ENCODE results near the gene LHFPL2. TPM values are rescaled to one million over a fixed set of nuclear protein-coding genes. Genes with fewer than 3 reads are reported as not detected.
A peak's percentile ranks its signal among the peaks of the same experiment; 100 is the strongest.

The LHFPL2 gene
- total RNA-seq, 2 donors from 2014 or later, result 15.5 to 18.7 TPM

GRCh38 chr5:78523314-78524193 lies 125.0 kb downstream of the LHFPL2 start:
- no peaks in the 10 kb centered on the region for H3K27me3 ChIP-seq
- H3K4me3 ChIP-seq, result no peak overlapping the region
- WGBS, 2 donors, result 82 to 84% methylated on average over 15 of the region's 15 CpGs
- ATAC-seq (no peak), DNase-seq (no peak)
- TF ChIP-seq CTCF (IDR thresholded peaks at IDR 0.05), result no peak
- no peak for TF ChIP-seq POLR2A (IDR thresholded peaks at IDR 0.05)
- H3K27ac ChIP-seq, result no peak overlapping the region
- no peaks in the 10 kb centered on the region for H3K36me3 ChIP-seq (replicated peaks in 1 of 2; ENCODE audit: insufficient read depth in 1 of 2, low read depth in 2 of 2)
- peaks cover 27% of the 10 kb centered on the region for H3K4me1 ChIP-seq
- intact Hi-C loops (cut with DNase I), result no loop called here
- no peaks in the 10 kb centered on the region for H3K9me3 ChIP-seq

- DNase-seq, result no peak
- H3K4me1 ChIP-seq, result peaks cover 26% of the 10 kb centered on the region
- no peak overlapping the region for H3K4me3 ChIP-seq
- no peaks in the 10 kb centered on the region for H3K27me3 ChIP-seq
- H3K9me3 ChIP-seq, result no peaks in the 10 kb centered on the region
- 73 to 74% methylated on average over 9 of the region's 9 CpGs for WGBS, 2 donors
- intact Hi-C loops (cut with DNase I), result no loop called here
- no peak overlapping the region for H3K27ac ChIP-seq
- TF ChIP-seq CTCF (IDR thresholded peaks at IDR 0.05), result no peak
- TF ChIP-seq POLR2A (IDR thresholded peaks at IDR 0.05), result no peak
- H3K36me3 ChIP-seq (replicated peaks in 1 of 2; ENCODE audit: insufficient read depth in 1 of 2, low read depth in 2 of 2), result no peaks in the 10 kb centered on the region
- no peak for ATAC-seq
Measured at GRCh38 chr5:78522476-78523260, 125.9 kb downstream of the LHFPL2 start.

- TF ChIP-seq POLR2A (IDR thresholded peaks at IDR 0.05), result no peak
- no peak for TF ChIP-seq CTCF (IDR thresholded peaks at IDR 0.05)
- H3K9me3 ChIP-seq, result no peaks in the 10 kb centered on the region
- no peak overlapping the region for H3K27ac ChIP-seq
- H3K36me3 ChIP-seq (replicated peaks in 1 of 2; ENCODE audit: insufficient read depth in 1 of 2, low read depth in 2 of 2), result no peaks in the 10 kb centered on the region
- ATAC-seq, result no peak
- DNase-seq, result no peak
- intact Hi-C loops (cut with DNase I), result no loop called here
- H3K4me1 ChIP-seq, result peaks cover 15% of the 10 kb centered on the region
- no peaks in the 10 kb centered on the region for H3K27me3 ChIP-seq
- no peak overlapping the region for H3K4me3 ChIP-seq
- 14 to 31% methylated on average over 2 of the region's 2 CpGs for WGBS, 2 donors
Measured at GRCh38 chr5:78521455-78521854, 127.1 kb downstream of the LHFPL2 start.

- WGBS, 2 donors, result 91 to 93% methylated on average over 8 to 9 of the region's 9 CpGs
- Histone ChIP-seq H3K27me3 (no peaks in the 10 kb centered on the region), H3K4me3 (no peak overlapping the region), H3K36me3 (replicated peaks in 1 of 2; ENCODE audit: insufficient read depth in 1 of 2, low read depth in 2 of 2) (no peaks in the 10 kb centered on the region), H3K4me1 (peaks cover 15% of the 10 kb centered on the region), H3K9me3 (no peaks in the 10 kb centered on the region), H3K27ac (peak overlapping the region; percentile 11 to 75 (median 56))
- DNase-seq, result no peak
- TF ChIP-seq CTCF (IDR thresholded peaks at IDR 0.05) (no peak), POLR2A (IDR thresholded peaks at IDR 0.05) (no peak)
- no peak for ATAC-seq
- intact Hi-C loops (cut with DNase I), result no loop called here
Measured at GRCh38 chr5:78519198-78519941, 129.2 kb downstream of the LHFPL2 start.

Measured in body of pancreas (tissue), 4 donors.